ENCODE measurements around the gene SPATA13. TPM values are rescaled to one million over a fixed set of nuclear protein-coding genes. Genes with fewer than 3 reads are reported as not detected.
A peak's percentile ranks its signal among the peaks of the same experiment; 100 is the strongest.
"Not testable (repeated sequence)": the region's sequence is repeated elsewhere in the genome, so short reads cannot be mapped to it uniquely, and the experiment has no call there.

Gene SPATA13
- total RNA-seq, 1 experiment from 2014 or later: 14.1 TPM

DNA sequence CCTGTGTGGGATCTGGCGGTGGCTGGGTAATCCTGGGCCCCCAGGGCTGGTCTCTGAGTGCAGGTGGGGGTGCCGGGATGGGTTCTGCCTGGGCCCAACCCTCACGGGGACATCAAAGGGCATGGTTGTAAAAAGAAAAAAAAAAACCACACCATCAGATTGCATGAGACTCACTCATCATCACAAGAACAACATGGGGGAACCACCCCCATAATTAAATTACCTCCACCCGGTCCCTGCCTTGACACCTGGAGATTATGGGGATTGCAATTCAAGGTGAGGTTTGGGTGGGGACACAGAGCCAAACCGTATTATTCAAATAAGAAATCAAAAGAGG lies 163.2 kb downstream of the SPATA13 start:
- Histone ChIP-seq H4K8ac (replicated peaks; ENCODE audit: insufficient read length, low read depth, low read length) (no peak overlapping the region), H2BK15ac (ENCODE audit: low read depth, low read length) (no peak overlapping the region), H3K9me3 (ENCODE audit: control insufficient read depth, low read depth, low read length) (no peaks in the 10 kb centered on the region), H3K23ac (ENCODE audit: insufficient read length, low read depth, low read length) (no peak overlapping the region), H3K4me1 (ENCODE audit: insufficient read depth, low read length) (no peaks in the 10 kb centered on the region), H2BK120ac (ENCODE audit: low read depth, low read length, poor library complexity, severe bottlenecking) (no peak overlapping the region), H2BK20ac (ENCODE audit: low read depth, low read length, poor library complexity, severe bottlenecking) (no peak overlapping the region), H4K5ac (ENCODE audit: insufficient read length, low read depth, low read length) (no peak overlapping the region), H2BK5ac (ENCODE audit: insufficient read length, low read length) (no peak overlapping the region), H3K4me2 (ENCODE audit: insufficient read depth, insufficient read length, low read length) (no peak overlapping the region), H2AFZ (ENCODE audit: low read length) (no peak overlapping the region), H4K20me1 (ENCODE audit: control insufficient read depth, insufficient read depth, insufficient read length) (no peaks in the 10 kb centered on the region), H2BK12ac (ENCODE audit: insufficient read length, low read depth, low read length) (no peak overlapping the region), H4K91ac (ENCODE audit: insufficient read length, low read depth, low read length) (no peak overlapping the region), H3K27me3 (ENCODE audit: insufficient read depth, low read length) (no peaks in the 10 kb centered on the region), H3K27ac (ENCODE audit: insufficient read length, low read depth, low read length) (no peak overlapping the region), H3K9ac (ENCODE audit: extremely low read depth, insufficient read length, low read length) (no peak overlapping the region), H3K56ac (ENCODE audit: insufficient read length, low read depth, low read length) (no peak overlapping the region), H3T11ph (ENCODE audit: low read length) (no peak overlapping the region), H3K79me1 (ENCODE audit: insufficient read depth, low read depth, low read length, poor library complexity, severe bottlenecking) (no peaks in the 10 kb centered on the region), H3K18ac (ENCODE audit: insufficient read length, low read depth, low read length) (no peak overlapping the region), H3K14ac (ENCODE audit: insufficient read depth, low read length) (no peak overlapping the region), H3K23me2 (ENCODE audit: insufficient read length, low read depth, low read length, poor library complexity, severe bottlenecking) (no peaks in the 10 kb centered on the region), H2AK5ac (ENCODE audit: insufficient read length, low read length) (no peak overlapping the region), H3K79me2 (ENCODE audit: insufficient read depth, low read length) (no peaks in the 10 kb centered on the region), H3K4ac (ENCODE audit: low read depth, low read length) (no peak overlapping the region)
- DNase-seq: no peak
- WGBS (ENCODE audit: extremely low coverage, insufficient read length, low lambda C conversion rate): no CpG with 5 or more reads among the region's 5 CpGs
- Mint-ChIP-seq H3K9me3 (no peaks in the 10 kb centered on the region), H3K36me3 (ENCODE audit: insufficient read depth in 1 of 3, low read depth in 3 of 3) (no peaks in the 10 kb centered on the region; a peak in 1 of 7 replicates), H3K4me3 (no peak overlapping the region), H3K27me3 (ENCODE audit: low read depth) (peaks cover 22% of the 10 kb centered on the region), H3K4me1 (no peaks in the 10 kb centered on the region), H3K27ac (no peak overlapping the region; a peak in 1 of 7 replicates)
- TF ChIP-seq, protein P1, sequence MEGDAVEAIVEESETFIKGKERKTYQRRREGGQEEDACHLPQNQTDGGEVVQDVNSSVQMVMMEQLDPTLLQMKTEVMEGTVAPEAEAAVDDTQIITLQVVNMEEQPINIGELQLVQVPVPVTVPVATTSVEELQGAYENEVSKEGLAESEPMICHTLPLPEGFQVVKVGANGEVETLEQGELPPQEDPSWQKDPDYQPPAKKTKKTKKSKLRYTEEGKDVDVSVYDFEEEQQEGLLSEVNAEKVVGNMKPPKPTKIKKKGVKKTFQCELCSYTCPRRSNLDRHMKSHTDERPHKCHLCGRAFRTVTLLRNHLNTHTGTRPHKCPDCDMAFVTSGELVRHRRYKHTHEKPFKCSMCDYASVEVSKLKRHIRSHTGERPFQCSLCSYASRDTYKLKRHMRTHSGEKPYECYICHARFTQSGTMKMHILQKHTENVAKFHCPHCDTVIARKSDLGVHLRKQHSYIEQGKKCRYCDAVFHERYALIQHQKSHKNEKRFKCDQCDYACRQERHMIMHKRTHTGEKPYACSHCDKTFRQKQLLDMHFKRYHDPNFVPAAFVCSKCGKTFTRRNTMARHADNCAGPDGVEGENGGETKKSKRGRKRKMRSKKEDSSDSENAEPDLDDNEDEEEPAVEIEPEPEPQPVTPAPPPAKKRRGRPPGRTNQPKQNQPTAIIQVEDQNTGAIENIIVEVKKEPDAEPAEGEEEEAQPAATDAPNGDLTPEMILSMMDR (conservative IDR thresholded peaks at IDR 0.05): no peak

DNA sequence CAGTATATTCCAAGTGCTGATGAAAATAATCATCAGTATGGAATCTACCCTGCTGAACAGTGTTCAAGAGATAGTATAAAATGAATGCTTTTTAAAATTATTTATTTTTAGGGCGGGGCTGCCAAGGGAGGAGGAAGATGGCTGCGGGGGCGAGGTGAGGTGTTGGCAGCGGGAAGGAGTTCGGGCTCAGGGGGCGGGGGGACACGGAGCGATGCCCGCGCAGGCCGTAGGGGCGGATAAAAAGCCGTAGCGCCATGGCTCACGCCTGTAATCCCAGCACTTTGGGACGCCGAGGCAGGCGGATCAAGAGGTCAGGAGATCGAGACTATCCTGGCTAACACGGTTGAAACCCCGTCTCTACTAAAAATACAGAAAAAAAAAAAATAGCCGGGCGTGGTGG lies 167.1 kb downstream of the SPATA13 start:
- H2BK12ac ChIP-seq (ENCODE audit: insufficient read length, low read depth, low read length); H4K8ac ChIP-seq (replicated peaks; ENCODE audit: insufficient read length, low read depth, low read length); H3K27me3 ChIP-seq (ENCODE audit: insufficient read depth, low read length); H3K4me1 Mint-ChIP-seq; H3K79me1 ChIP-seq (ENCODE audit: insufficient read depth, low read depth, low read length, poor library complexity, severe bottlenecking); H3T11ph ChIP-seq (ENCODE audit: low read length); H3K79me2 ChIP-seq (ENCODE audit: insufficient read depth, low read length); H2BK5ac ChIP-seq (ENCODE audit: insufficient read length, low read length); H3K27ac ChIP-seq (ENCODE audit: insufficient read length, low read depth, low read length); H2BK120ac ChIP-seq (ENCODE audit: low read depth, low read length, poor library complexity, severe bottlenecking); H2AK5ac ChIP-seq (ENCODE audit: insufficient read length, low read length); H3K14ac ChIP-seq (ENCODE audit: insufficient read depth, low read length); H3K18ac ChIP-seq (ENCODE audit: insufficient read length, low read depth, low read length); H3K4ac ChIP-seq (ENCODE audit: low read depth, low read length); H3K23me2 ChIP-seq (ENCODE audit: insufficient read length, low read depth, low read length, poor library complexity, severe bottlenecking); H2BK15ac ChIP-seq (ENCODE audit: low read depth, low read length); H4K91ac ChIP-seq (ENCODE audit: insufficient read length, low read depth, low read length); H2AFZ ChIP-seq (ENCODE audit: low read length); H3K9me3 ChIP-seq (ENCODE audit: control insufficient read depth, low read depth, low read length); H3K4me2 ChIP-seq (ENCODE audit: insufficient read depth, insufficient read length, low read length); H3K23ac ChIP-seq (ENCODE audit: insufficient read length, low read depth, low read length); H4K20me1 ChIP-seq (ENCODE audit: control insufficient read depth, insufficient read depth, insufficient read length); H2BK20ac ChIP-seq (ENCODE audit: low read depth, low read length, poor library complexity, severe bottlenecking); DNase-seq; H4K5ac ChIP-seq (ENCODE audit: insufficient read length, low read depth, low read length); H3K56ac ChIP-seq (ENCODE audit: insufficient read length, low read depth, low read length); H3K9me3 Mint-ChIP-seq; H3K4me1 ChIP-seq (ENCODE audit: insufficient read depth, low read length); H3K27ac Mint-ChIP-seq; H3K9ac ChIP-seq (ENCODE audit: extremely low read depth, insufficient read length, low read length); H3K36me3 Mint-ChIP-seq (ENCODE audit: insufficient read depth in 1 of 3, low read depth in 3 of 3): not testable (repeated sequence)
- WGBS (ENCODE audit: extremely low coverage, insufficient read length, low lambda C conversion rate): no CpG with 5 or more reads among the region's 23 CpGs
- Mint-ChIP-seq H3K4me3 (peak overlapping the region in 1 of 2 experiments; percentile 51; a peak in 1 of 5 replicates), H3K27me3 (ENCODE audit: low read depth) (peaks cover 25% of the 10 kb centered on the region)

All from H9 (cell line).